Hepatocyte (in vitro differentiated cells): ENCODE data around the gene CTAGE9. TPM values are rescaled to one million over a fixed set of nuclear protein-coding genes. Genes with fewer than 3 reads are reported as not detected.

Experiments
- DNase-seq: peaks from one replicate; pipeline ENCODE4 v3.0.0-alpha.2; 2016; ENCODE audit warnings: low spot score
- H2AFZ ChIP-seq: fragments of 200-600 bp; sonication (generic); 2 replicates; pipeline ENCODE4 v1.6.0; 2016; ENCODE audit warnings: antibody characterized with exemption, mild to moderate bottlenecking
- H3K27ac ChIP-seq: fragments of 200-600 bp; sonication (generic); 2 replicates; pipeline ENCODE4 v1.5.1; 2016; ENCODE audit warnings: mild to moderate bottlenecking
- H3K27me3 ChIP-seq: fragments of 200-600 bp; sonication (generic); 2 replicates; pipeline ENCODE4 v1.6.1; 2016
- H3K36me3 ChIP-seq: fragments of 200-600 bp; sonication (generic); replicated peaks from 2 replicates; pipeline ENCODE4 v1.5.1; 2016; ENCODE audit warnings: low read depth; ENCODE audit not compliant: insufficient read depth
- H3K4me1 ChIP-seq: fragments of 200-600 bp; sonication (generic); 2 replicates; pipeline ENCODE4 v1.5.1; 2016; ENCODE audit warnings: mild to moderate bottlenecking, moderate library complexity; ENCODE audit not compliant: insufficient read depth
- H3K4me2 ChIP-seq: fragments of 200-600 bp; sonication (generic); 2 replicates; pipeline ENCODE4 v1.6.0; 2016
- H3K4me3 ChIP-seq: fragments of 200-600 bp; sonication (generic); 2 replicates; pipeline ENCODE4 v1.5.1; 2016; ENCODE audit warnings: mild to moderate bottlenecking
- H3K79me2 ChIP-seq: fragments of 200-600 bp; sonication (generic); 2 replicates; pipeline ENCODE4 v1.6.0; 2017; ENCODE audit warnings: mild to moderate bottlenecking
- H3K9me2 ChIP-seq: fragments of 200-600 bp; sonication (generic); replicated peaks from 2 replicates; pipeline ENCODE4 v1.6.0; 2017; ENCODE audit warnings: mild to moderate bottlenecking; ENCODE audit not compliant: insufficient read depth
- H3K9me3 ChIP-seq: fragments of 200-600 bp; sonication (generic); 2 replicates; pipeline ENCODE4 v1.5.1; 2016; ENCODE audit warnings: low read depth, mild to moderate bottlenecking
- H4K20me1 ChIP-seq: fragments of 200-600 bp; sonication (generic); 2 replicates; pipeline ENCODE4 v1.6.0; 2016; ENCODE audit warnings: mild to moderate bottlenecking; ENCODE audit not compliant: insufficient read depth, poor library complexity, severe bottlenecking
- CTCF ChIP-seq: fragments of 200-600 bp; sonication (generic); IDR thresholded peaks from 2 replicates; pipeline ENCODE4 v1.5.1; 2016; ENCODE audit warnings: antibody characterized with exemption, mild to moderate bottlenecking; ENCODE audit not compliant: poor library complexity
- EZH2 ChIP-seq: fragments of 200-600 bp; sonication (generic); IDR thresholded peaks from 2 replicates; pipeline ENCODE4 v1.6.1; 2016; ENCODE audit warnings: antibody characterized with exemption, mild to moderate bottlenecking, borderline replicate concordance
- EZH2phosphoT487 ChIP-seq: fragments of 200-600 bp; sonication (generic); IDR thresholded peaks from one replicate; pipeline ENCODE4 v1.6.1; 2018; ENCODE audit warnings: antibody characterized with exemption, mild to moderate bottlenecking, low read depth, moderate library complexity; ENCODE audit not compliant: unreplicated experiment, severe bottlenecking
- WGBS: methylation state at CpG from one replicate; pipeline ENCODE4 v1.1.6; 2016; ENCODE audit warnings: low lambda C conversion rate; ENCODE audit errors: missing lambda C conversion rate; 5-methylcytosine and 5-hydroxymethylcytosine counted together
- polyA plus RNA-seq: library from polyadenylated mRNA; unstranded; fragments of >200 nt; fragmentation: Nextera tagmentation; extraction: Ambion mirVana; gene quantifications from 2 replicates; pipeline ENCODE4 v1.2.1, GENCODE V29; 2016
- total RNA-seq: library from RNA; depleted of rRNA; stranded (reverse); fragments of >200 nt; gene quantifications from 2 replicates; pipeline ENCODE4 v1.2.3, GENCODE V29; 2014

Gene CTAGE9
- total and polyA plus RNA-seq, 2 experiments from 2014 or later = 0.20 TPM; not detected in 1

GRCh38 chr6:131688286-131688685 lies 22.5 kb downstream of the CTAGE9 start:
- TF ChIP-seq CTCF (no peak), EZH2 (no peak), EZH2phosphoT487 (no peak)
- H3K27ac ChIP-seq = no peak overlapping the region
- no peaks in the 10 kb centered on the region for H3K79me2 ChIP-seq
- H4K20me1 ChIP-seq = no peaks in the 10 kb centered on the region
- no peaks in the 10 kb centered on the region for H3K36me3 ChIP-seq
- no peaks in the 10 kb centered on the region for H3K4me1 ChIP-seq
- no peak overlapping the region for H3K4me2 ChIP-seq
- H3K4me3 ChIP-seq = no peak overlapping the region
- no peak overlapping the region for H2AFZ ChIP-seq
- no peaks in the 10 kb centered on the region for H3K9me3 ChIP-seq
- DNase-seq = no peak
- H3K27me3 ChIP-seq = no peaks in the 10 kb centered on the region
- no peaks in the 10 kb centered on the region for H3K9me2 ChIP-seq
- 100% methylated on average over 1 of the region's 1 CpG for WGBS

- H3K36me3 ChIP-seq = no peaks in the 10 kb centered on the region
- no peak overlapping the region for H3K4me3 ChIP-seq
- no peaks in the 10 kb centered on the region for H3K79me2 ChIP-seq
- H3K27ac ChIP-seq = no peak overlapping the region
- TF ChIP-seq EZH2phosphoT487 (no peak), CTCF (no peak), EZH2 (no peak)
- no peak for DNase-seq
- H3K4me1 ChIP-seq = no peaks in the 10 kb centered on the region
- H3K4me2 ChIP-seq = no peak overlapping the region
- no peaks in the 10 kb centered on the region for H3K9me3 ChIP-seq
- no peaks in the 10 kb centered on the region for H3K27me3 ChIP-seq
- no peaks in the 10 kb centered on the region for H4K20me1 ChIP-seq
- no peaks in the 10 kb centered on the region for H3K9me2 ChIP-seq
- H2AFZ ChIP-seq = no peak overlapping the region
- 95% methylated on average over 3 of the region's 3 CpGs for WGBS
These were observed 23.8 kb downstream of the CTAGE9 start for GRCh38 chr6:131687022-131687421.

- no peak for TF ChIP-seq CTCF
- TF ChIP-seq EZH2 = no peak
- TF ChIP-seq EZH2phosphoT487 = no peak
- WGBS = 97% methylated on average over 4 of the region's 4 CpGs
- Histone ChIP-seq H3K9me3 (no peaks in the 10 kb centered on the region), H3K4me3 (no peak overlapping the region), H3K27ac (no peak overlapping the region), H3K36me3 (no peaks in the 10 kb centered on the region), H2AFZ (no peak overlapping the region), H3K27me3 (no peaks in the 10 kb centered on the region), H3K4me1 (no peaks in the 10 kb centered on the region), H4K20me1 (no peaks in the 10 kb centered on the region), H3K79me2 (no peaks in the 10 kb centered on the region), H3K4me2 (no peak overlapping the region), H3K9me2 (no peaks in the 10 kb centered on the region)
- no peak for DNase-seq
These were observed 25.5 kb downstream of the CTAGE9 start for GRCh38 chr6:131685266-131685780.

GRCh38 chr6:131683479-131683878 lies 27.3 kb downstream of the CTAGE9 start:
- Histone ChIP-seq H3K27me3 (no peaks in the 10 kb centered on the region), H3K4me2 (no peak overlapping the region), H3K4me1 (no peaks in the 10 kb centered on the region), H3K9me2 (no peaks in the 10 kb centered on the region), H3K36me3 (no peaks in the 10 kb centered on the region), H2AFZ (no peak overlapping the region), H3K9me3 (no peaks in the 10 kb centered on the region), H4K20me1 (no peaks in the 10 kb centered on the region), H3K27ac (no peak overlapping the region), H3K4me3 (no peak overlapping the region), H3K79me2 (no peaks in the 10 kb centered on the region)
- no peak for DNase-seq
- TF ChIP-seq CTCF (no peak), EZH2 (no peak), EZH2phosphoT487 (no peak)
- 80% methylated on average over 4 of the region's 6 CpGs for WGBS
